ENCODE data around the gene CAGE1.

The CAGE1 gene

GRCh38 chr6:7389162-7389450 lies 436 bp downstream of the CAGE1 start:
- Histone ChIP-seq H4K20me1 (ENCODE audit: insufficient read depth, low read length) (no peaks in the 10 kb centered on the region), H3K27ac (ENCODE audit: low read depth, low read length, poor library complexity, severe bottlenecking) (peak overlapping the region; percentile 73), H3K9ac (ENCODE audit: low read length) (peak overlapping the region; percentile 88), H3K36me3 (ENCODE audit: insufficient read depth, low read length) (peaks cover 17% of the 10 kb centered on the region), H3K79me2 (ENCODE audit: insufficient read depth, low read length) (peaks cover 37% of the 10 kb centered on the region), H3K27me3 (ENCODE audit: insufficient read depth, low read length) (no peaks in the 10 kb centered on the region), H3K9me2 (ENCODE audit: low read depth, low read length) (no peaks in the 10 kb centered on the region), H3K4me1 (ENCODE audit: insufficient read depth, low read length, severe bottlenecking) (peaks cover 26% of the 10 kb centered on the region), H3K9me3 (ENCODE audit: low read length) (no peaks in the 10 kb centered on the region), H3F3A (ENCODE audit: insufficient read depth, low read length) (no peaks in the 10 kb centered on the region), H3K4me2 (ENCODE audit: low read length) (peak overlapping the region; percentile 85), H2AFZ (ENCODE audit: low read length) (0 out of 2 replicates have a peak overlapping the region, but pooled peaks have one; percentile 38), H3K4me3 (ENCODE audit: low read depth, low read length, poor library complexity, severe bottlenecking) (peak overlapping the region; percentile 91)
- TF ChIP-seq, protein P1, sequence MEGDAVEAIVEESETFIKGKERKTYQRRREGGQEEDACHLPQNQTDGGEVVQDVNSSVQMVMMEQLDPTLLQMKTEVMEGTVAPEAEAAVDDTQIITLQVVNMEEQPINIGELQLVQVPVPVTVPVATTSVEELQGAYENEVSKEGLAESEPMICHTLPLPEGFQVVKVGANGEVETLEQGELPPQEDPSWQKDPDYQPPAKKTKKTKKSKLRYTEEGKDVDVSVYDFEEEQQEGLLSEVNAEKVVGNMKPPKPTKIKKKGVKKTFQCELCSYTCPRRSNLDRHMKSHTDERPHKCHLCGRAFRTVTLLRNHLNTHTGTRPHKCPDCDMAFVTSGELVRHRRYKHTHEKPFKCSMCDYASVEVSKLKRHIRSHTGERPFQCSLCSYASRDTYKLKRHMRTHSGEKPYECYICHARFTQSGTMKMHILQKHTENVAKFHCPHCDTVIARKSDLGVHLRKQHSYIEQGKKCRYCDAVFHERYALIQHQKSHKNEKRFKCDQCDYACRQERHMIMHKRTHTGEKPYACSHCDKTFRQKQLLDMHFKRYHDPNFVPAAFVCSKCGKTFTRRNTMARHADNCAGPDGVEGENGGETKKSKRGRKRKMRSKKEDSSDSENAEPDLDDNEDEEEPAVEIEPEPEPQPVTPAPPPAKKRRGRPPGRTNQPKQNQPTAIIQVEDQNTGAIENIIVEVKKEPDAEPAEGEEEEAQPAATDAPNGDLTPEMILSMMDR (IDR thresholded peaks at IDR 0.05; ENCODE audit: low read length): 0 out of 2 replicates have a peak, but pooled peaks have one; percentile 6
- TF ChIP-seq EZH2 (IDR thresholded peaks at IDR 0.05; ENCODE audit: borderline replicate concordance, low read length): no peak

DNA sequence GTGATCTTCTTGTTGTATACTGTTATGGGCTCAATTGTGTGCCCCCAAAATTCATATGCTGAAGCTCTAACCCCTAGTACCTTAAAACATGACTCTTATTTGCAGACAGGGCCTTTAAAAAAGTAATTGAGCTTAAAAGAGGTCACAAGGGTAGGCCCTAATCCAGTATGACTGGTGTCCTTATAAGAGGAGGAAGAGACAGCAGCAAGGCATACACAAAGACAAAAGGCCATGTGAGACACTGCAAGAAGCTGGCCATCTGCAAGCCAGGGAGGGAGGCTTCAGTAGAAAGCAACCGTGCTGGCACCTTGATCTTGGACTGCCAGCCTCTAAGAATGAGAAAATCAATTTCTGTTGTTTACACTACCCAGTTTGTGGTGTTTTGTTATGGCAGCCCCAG lies 8.4 kb downstream of the CAGE1 start:
- no peaks in the 10 kb centered on the region for H4K20me1 ChIP-seq (ENCODE audit: insufficient read depth, low read length)
- H2AFZ ChIP-seq (ENCODE audit: low read length): no peak overlapping the region
- no peaks in the 10 kb centered on the region for H3K9me2 ChIP-seq (ENCODE audit: low read depth, low read length)
- H3K9ac ChIP-seq (ENCODE audit: low read length): no peak overlapping the region
- no peaks in the 10 kb centered on the region for H3K36me3 ChIP-seq (ENCODE audit: insufficient read depth, low read length)
- H3K4me1 ChIP-seq (ENCODE audit: insufficient read depth, low read length, severe bottlenecking): no peaks in the 10 kb centered on the region
- no peak overlapping the region for H3K27ac ChIP-seq (ENCODE audit: low read depth, low read length, poor library complexity, severe bottlenecking)
- no peak for TF ChIP-seq EZH2 (IDR thresholded peaks at IDR 0.05; ENCODE audit: borderline replicate concordance, low read length)
- TF ChIP-seq, protein P1 (IDR thresholded peaks at IDR 0.05; ENCODE audit: low read length): no peak
- H3K4me2 ChIP-seq (ENCODE audit: low read length): no peak overlapping the region
- H3K4me3 ChIP-seq (ENCODE audit: low read depth, low read length, poor library complexity, severe bottlenecking): no peak overlapping the region
- H3F3A ChIP-seq (ENCODE audit: insufficient read depth, low read length): no peaks in the 10 kb centered on the region
- H3K9me3 ChIP-seq (ENCODE audit: low read length): no peaks in the 10 kb centered on the region
- H3K79me2 ChIP-seq (ENCODE audit: insufficient read depth, low read length): no peaks in the 10 kb centered on the region
- no peaks in the 10 kb centered on the region for H3K27me3 ChIP-seq (ENCODE audit: insufficient read depth, low read length)

DNA sequence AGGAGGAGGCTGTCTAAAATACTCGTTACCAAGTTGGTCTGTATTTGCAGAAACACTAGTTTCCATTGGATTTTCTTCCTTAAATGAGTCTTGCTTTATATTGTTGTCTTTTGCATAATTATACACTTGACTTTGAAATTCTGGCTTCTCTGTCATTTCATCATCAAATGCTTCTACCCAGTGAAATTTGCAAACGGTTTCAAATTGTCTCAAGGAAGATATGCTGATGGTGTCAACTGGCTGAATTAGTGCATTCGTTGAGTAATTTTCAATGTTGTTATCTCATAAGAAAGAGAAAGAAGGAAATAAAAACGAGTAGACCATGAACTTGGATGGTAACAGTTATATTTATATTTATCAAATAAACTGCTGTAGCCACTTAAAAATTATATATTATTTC lies 10.8 kb downstream of the CAGE1 start:
- Histone ChIP-seq H3K9ac (ENCODE audit: low read length) (no peak overlapping the region), H3K79me2 (ENCODE audit: insufficient read depth, low read length) (no peaks in the 10 kb centered on the region), H4K20me1 (ENCODE audit: insufficient read depth, low read length) (no peaks in the 10 kb centered on the region), H2AFZ (ENCODE audit: low read length) (no peak overlapping the region), H3F3A (ENCODE audit: insufficient read depth, low read length) (no peaks in the 10 kb centered on the region), H3K4me2 (ENCODE audit: low read length) (no peak overlapping the region), H3K36me3 (ENCODE audit: insufficient read depth, low read length) (no peaks in the 10 kb centered on the region), H3K4me1 (ENCODE audit: insufficient read depth, low read length, severe bottlenecking) (no peaks in the 10 kb centered on the region), H3K9me3 (ENCODE audit: low read length) (no peaks in the 10 kb centered on the region), H3K27ac (ENCODE audit: low read depth, low read length, poor library complexity, severe bottlenecking) (no peak overlapping the region), H3K27me3 (ENCODE audit: insufficient read depth, low read length) (no peaks in the 10 kb centered on the region), H3K9me2 (ENCODE audit: low read depth, low read length) (no peaks in the 10 kb centered on the region), H3K4me3 (ENCODE audit: low read depth, low read length, poor library complexity, severe bottlenecking) (no peak overlapping the region)
- TF ChIP-seq, protein P1 (IDR thresholded peaks at IDR 0.05; ENCODE audit: low read length): no peak
- no peak for TF ChIP-seq EZH2 (IDR thresholded peaks at IDR 0.05; ENCODE audit: borderline replicate concordance, low read length)

All from OCI-LY1 (cell line).